ENCODE data around the gene WDR44. TPM values are rescaled to one million over a fixed set of nuclear protein-coding genes. Genes with fewer than 3 reads are reported as not detected.
"Not testable (repeated sequence)": the region's sequence is repeated elsewhere in the genome, so short reads cannot be mapped to it uniquely, and the experiment has no call there.

The WDR44 gene
- total RNA-seq, 1 donor from 2014 or later: 13.7 TPM

GRCh38 chrX:118474586-118474985, 128.7 kb downstream of the WDR44 start:
- no peak for TF ChIP-seq CTCF (conservative IDR thresholded peaks at IDR 0.05; ENCODE audit: low read depth, low read length)
- no peak overlapping the region for H3K4me3 ChIP-seq (ENCODE audit: low read depth, low read length)
- no peak for DNase-seq (ENCODE audit: low read depth)

- H3K4me3 ChIP-seq (ENCODE audit: low read depth, low read length): no peak overlapping the region
- no peak for TF ChIP-seq CTCF (conservative IDR thresholded peaks at IDR 0.05; ENCODE audit: low read depth, low read length)
- no peak for DNase-seq (ENCODE audit: low read depth)
Measured at GRCh38 chrX:118475903-118476302, 130.0 kb downstream of the WDR44 start.

DNA sequence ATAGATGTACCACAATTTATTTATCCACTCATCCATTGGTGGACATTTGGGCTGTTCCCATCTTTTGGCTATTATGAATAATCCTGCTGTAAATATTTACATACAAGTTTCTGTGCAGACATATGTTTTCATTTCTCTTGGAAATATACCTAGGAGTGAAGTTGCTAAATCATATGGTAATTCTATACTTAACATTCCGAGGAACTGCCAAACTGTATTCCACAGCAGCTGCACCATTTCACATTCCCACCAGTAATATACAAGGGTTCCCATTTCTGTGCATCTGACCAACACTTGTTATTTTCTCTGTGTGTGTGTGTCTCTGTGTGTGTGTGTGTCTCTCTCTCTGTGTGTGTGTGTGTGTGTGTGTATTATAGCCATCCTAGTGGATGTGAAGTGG, 134.3 kb downstream of the WDR44 start:
- TF ChIP-seq CTCF (conservative IDR thresholded peaks at IDR 0.05; ENCODE audit: low read depth, low read length): no peak
- no peak overlapping the region for H3K4me3 ChIP-seq (ENCODE audit: low read depth, low read length)
- no peak for DNase-seq (ENCODE audit: low read depth)

DNA sequence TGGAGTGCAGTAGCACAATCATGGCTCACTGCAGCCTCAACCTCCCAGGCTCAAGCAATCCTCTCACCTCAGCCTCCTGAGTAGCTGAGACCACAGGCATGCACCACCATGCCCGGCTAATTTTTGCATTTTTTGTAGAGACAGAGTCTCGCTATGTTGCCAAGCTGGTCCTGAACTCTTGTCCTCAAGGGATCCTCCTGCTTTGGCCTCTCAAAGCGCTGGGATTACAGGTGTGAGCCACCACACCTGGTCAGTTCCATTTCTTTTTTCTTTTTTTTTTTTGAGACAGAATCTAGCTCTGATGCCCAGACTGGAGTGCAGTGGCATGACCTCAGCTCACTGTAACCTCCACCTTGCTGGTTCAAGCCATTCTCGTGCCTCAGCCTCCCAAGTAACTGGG, 136.5 kb downstream of the WDR44 start:
- H3K4me3 ChIP-seq (ENCODE audit: low read depth, low read length); DNase-seq (ENCODE audit: low read depth): not testable (repeated sequence)

- DNase-seq (ENCODE audit: low read depth): no peak
- H3K4me3 ChIP-seq (ENCODE audit: low read depth, low read length): no peak overlapping the region
- no peak for TF ChIP-seq CTCF (conservative IDR thresholded peaks at IDR 0.05; ENCODE audit: low read depth, low read length)
Measured at GRCh38 chrX:118484216-118484903, 138.5 kb downstream of the WDR44 start.

- not testable (repeated sequence) for H3K4me3 ChIP-seq (ENCODE audit: low read depth, low read length); DNase-seq (ENCODE audit: low read depth)
Measured at GRCh38 chrX:118486693-118487092, 140.8 kb downstream of the WDR44 start.

DNA sequence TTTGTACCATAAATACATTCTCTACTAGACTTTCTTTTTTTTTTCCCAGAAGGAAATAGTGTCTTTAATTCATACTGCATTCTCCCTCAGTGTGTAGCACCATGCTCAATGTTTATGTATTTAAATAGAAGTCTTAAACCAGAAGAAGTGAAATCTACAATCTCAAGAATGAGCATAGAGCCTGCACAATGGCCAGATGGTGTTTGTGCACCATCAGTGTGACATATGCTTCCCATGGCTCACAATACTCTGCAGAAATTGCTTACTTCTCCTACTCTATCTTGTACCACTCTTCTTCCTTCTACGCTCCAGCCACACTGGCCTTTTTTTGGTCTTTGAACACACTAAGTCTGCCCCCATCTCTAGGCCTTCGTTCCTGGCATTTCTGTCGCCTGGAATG, 147.1 kb downstream of the WDR44 start:
- no peak for TF ChIP-seq CTCF (conservative IDR thresholded peaks at IDR 0.05; ENCODE audit: low read depth, low read length)
- no peak for DNase-seq (ENCODE audit: low read depth)
- no peak overlapping the region for H3K4me3 ChIP-seq (ENCODE audit: low read depth, low read length)

GRCh38 chrX:118493653-118494297, 147.9 kb downstream of the WDR44 start:
- no peak for TF ChIP-seq CTCF (conservative IDR thresholded peaks at IDR 0.05; ENCODE audit: low read depth, low read length)
- no peak overlapping the region for H3K4me3 ChIP-seq (ENCODE audit: low read depth, low read length)
- DNase-seq (ENCODE audit: low read depth): no peak

All from epithelial cell of proximal tubule (primary cell).